Esophagus muscularis mucosa (tissue), 3 donors: ENCODE results near the gene HM13.

Experiments
- POLR2A ChIP-seq: fragments of 450-650 bp; IDR thresholded peaks from one replicate; pipeline ENCODE4 v1.6.1; 2017; ENCODE audit warnings: antibody characterized with exemption, moderate library complexity, mild to moderate bottlenecking, low read depth
- TF ChIP-seq, protein P1 (sequence below), 3 experiments: fragments of 200-600 bp in 2 of 3; fragments of 450-650 bp in 1 of 3; sonication (generic) in 2 of 3; IDR thresholded peaks; one replicate each; pipeline ENCODE4 v1.5.1; 2017 to 2019; ENCODE audit warnings: antibody characterized with exemption in 3 of 3, mild to moderate bottlenecking in 2 of 3, moderate library complexity in 1 of 3

DNA sequence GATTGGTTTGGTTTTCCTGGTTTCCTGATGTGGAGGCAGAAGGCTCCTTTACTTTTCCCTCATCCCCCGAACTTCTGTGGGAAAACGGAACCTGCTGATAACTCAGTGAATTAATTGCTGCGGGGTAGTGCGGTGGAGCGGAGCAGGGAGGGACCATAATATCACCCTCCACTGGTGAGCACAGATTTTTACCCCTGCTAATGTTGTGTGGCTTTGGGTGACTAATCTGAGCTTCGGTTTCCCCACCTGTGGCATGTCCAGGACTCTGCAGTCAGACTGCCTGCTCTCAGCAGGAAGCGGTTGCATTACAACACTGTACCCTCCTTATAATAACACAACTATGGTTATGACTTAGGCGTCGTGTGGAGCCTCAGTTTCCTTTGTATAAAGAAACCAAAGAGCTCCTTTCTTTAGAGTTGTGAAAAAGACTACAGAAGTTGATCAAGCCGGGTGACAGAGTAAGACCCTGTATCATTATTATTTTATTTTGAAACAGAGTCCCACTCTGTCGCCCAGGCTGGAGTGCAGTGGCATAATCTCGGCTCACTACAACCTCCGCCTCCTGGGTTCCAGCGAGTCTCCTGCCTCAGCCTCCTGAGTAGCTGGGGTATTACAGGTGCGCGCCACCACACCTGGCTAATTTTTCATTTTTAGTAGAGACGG is 88.7 kb downstream of the HM13 start:
- no peak for TF ChIP-seq POLR2A
- TF ChIP-seq, protein P1, sequence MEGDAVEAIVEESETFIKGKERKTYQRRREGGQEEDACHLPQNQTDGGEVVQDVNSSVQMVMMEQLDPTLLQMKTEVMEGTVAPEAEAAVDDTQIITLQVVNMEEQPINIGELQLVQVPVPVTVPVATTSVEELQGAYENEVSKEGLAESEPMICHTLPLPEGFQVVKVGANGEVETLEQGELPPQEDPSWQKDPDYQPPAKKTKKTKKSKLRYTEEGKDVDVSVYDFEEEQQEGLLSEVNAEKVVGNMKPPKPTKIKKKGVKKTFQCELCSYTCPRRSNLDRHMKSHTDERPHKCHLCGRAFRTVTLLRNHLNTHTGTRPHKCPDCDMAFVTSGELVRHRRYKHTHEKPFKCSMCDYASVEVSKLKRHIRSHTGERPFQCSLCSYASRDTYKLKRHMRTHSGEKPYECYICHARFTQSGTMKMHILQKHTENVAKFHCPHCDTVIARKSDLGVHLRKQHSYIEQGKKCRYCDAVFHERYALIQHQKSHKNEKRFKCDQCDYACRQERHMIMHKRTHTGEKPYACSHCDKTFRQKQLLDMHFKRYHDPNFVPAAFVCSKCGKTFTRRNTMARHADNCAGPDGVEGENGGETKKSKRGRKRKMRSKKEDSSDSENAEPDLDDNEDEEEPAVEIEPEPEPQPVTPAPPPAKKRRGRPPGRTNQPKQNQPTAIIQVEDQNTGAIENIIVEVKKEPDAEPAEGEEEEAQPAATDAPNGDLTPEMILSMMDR (IDR thresholded peaks at IDR 0.05) = no peak
